C4-2B (cell line): Measurements from ENCODE around the gene GARIN5B.

Source experiments
- CTCF ChIP-seq: fragments of 450-650 bp; conservative IDR thresholded peaks from 2 replicates; pipeline ENCODE4 v1.5.1; 2017; ENCODE audit warnings: mild to moderate bottlenecking
- ZFX ChIP-seq: fragments of 450-650 bp; IDR thresholded peaks from 2 replicates; pipeline ENCODE4 v1.6.1; 2017

- TF ChIP-seq CTCF (no peak), ZFX (no peak)
Observed at GRCh38 chr19:55354698-55355212, 8.3 kb downstream of the GARIN5B start, which contains the start of gene COX6B2.
